Fibroblast of lung (primary cell): ENCODE measurements around the gene RAB11FIP3. TPM values are rescaled to one million over a fixed set of nuclear protein-coding genes. Genes with fewer than 3 reads are reported as not detected.

Experiments used
- DNase-seq, 2 donors: peaks; one replicate each; pipeline versions ENCODE4 v3.0.0 to v3.0.0-alpha.2; 2010; ENCODE audit warnings: low read depth in 2 of 2
- H2AFZ ChIP-seq: 2 replicates; pipeline ENCODE4 v1.5.1; 2012; ENCODE audit warnings: low read length, control low read depth, inconsistent platforms
- H3K27ac ChIP-seq: 2 replicates; pipeline ENCODE4 v1.5.1; 2011; ENCODE audit warnings: low read length, control low read depth; ENCODE audit not compliant: insufficient read depth
- H3K27me3 ChIP-seq: 2 replicates; pipeline ENCODE4 v1.5.1; 2011; ENCODE audit warnings: mild to moderate bottlenecking, low read length; ENCODE audit not compliant: control insufficient read depth, insufficient read depth
- H3K36me3 ChIP-seq: 2 replicates; pipeline ENCODE4 v1.5.1; 2011; ENCODE audit warnings: low read length; ENCODE audit not compliant: control insufficient read depth, insufficient read depth
- H3K4me1 ChIP-seq: 2 replicates; pipeline ENCODE4 v1.5.1; 2011; ENCODE audit warnings: low read length; ENCODE audit not compliant: control insufficient read depth, insufficient read depth; ENCODE audit errors: extremely low read depth
- H3K4me2 ChIP-seq: 2 replicates; pipeline ENCODE4 v1.5.1; 2011; ENCODE audit warnings: low read length, control low read depth; ENCODE audit not compliant: insufficient read depth; ENCODE audit errors: extremely low read depth
- H3K4me3 ChIP-seq, 4 experiments: fragments of 200-600 bp in 1 of 4; sonication (generic) in 1 of 4; replicated peaks in 1 of 4; 2 replicates each; pipeline ENCODE4 v1.5.1; 2011 to 2016; ENCODE audit warnings: low read length in 4 of 4, low read depth in 3 of 4, mild to moderate bottlenecking in 3 of 4, control low read depth in 2 of 4, inconsistent platforms in 1 of 4, mixed read lengths in 1 of 4; ENCODE audit not compliant: insufficient read depth in 1 of 4; ENCODE audit errors: control extremely low read depth in 1 of 4
- H3K79me2 ChIP-seq: 2 replicates; pipeline ENCODE4 v1.5.1; 2012; ENCODE audit warnings: mild to moderate bottlenecking, low read length, inconsistent platforms; ENCODE audit not compliant: control insufficient read depth, insufficient read depth
- H3K9ac ChIP-seq: 2 replicates; pipeline ENCODE4 v1.5.1; 2011; ENCODE audit warnings: mild to moderate bottlenecking, low read length, control low read depth; ENCODE audit not compliant: insufficient read depth
- H3K9me3 ChIP-seq: 2 replicates; pipeline ENCODE4 v1.5.1; 2012; ENCODE audit warnings: low read depth, low read length; ENCODE audit not compliant: control insufficient read depth, insufficient read depth
- H4K20me1 ChIP-seq: 2 replicates; pipeline ENCODE4 v1.5.1; 2011; ENCODE audit warnings: low read length; ENCODE audit not compliant: control insufficient read depth, insufficient read depth; ENCODE audit errors: extremely low read depth
- EZH2 ChIP-seq: IDR thresholded peaks from 2 replicates; pipeline ENCODE4 v1.5.1; 2012; ENCODE audit warnings: low read length, control low read depth, mild to moderate bottlenecking; ENCODE audit errors: missing control alignments
- polyA plus RNA-seq, 2 donors: library from polyadenylated mRNA; depleted of rRNA in 1 of 2; stranded (reverse) in 1 of 2; unstranded in 1 of 2; fragments of >200 nt; gene quantifications; 2 replicates each; pipeline ENCODE4 v1.2.1, GENCODE V29; 2011 to 2012; ENCODE audit warnings: missing spikeins in 1 of 2
- total RNA-seq: library from RNA; depleted of rRNA; stranded (reverse); fragments of >200 nt; gene quantifications from 2 replicates; pipeline ENCODE4 v1.2.1, GENCODE V29; 2014
- TF ChIP-seq, protein P1 (sequence below), 2 donors: IDR thresholded peaks in 1 of 2; conservative IDR thresholded peaks in 1 of 2; 1 replicate in 1 of 2; 2 replicates in 1 of 2; pipeline ENCODE4 v1.5.1; 2011 to 2012; ENCODE audit warnings: low read length in 2 of 2, control low read depth in 1 of 2, inconsistent platforms in 1 of 2, low read depth in 1 of 2, mild to moderate bottlenecking in 1 of 2

RAB11FIP3 gene
- total and polyA plus RNA-seq, 2 donors (not counting 1 experiment from before 2014, with no cell fraction given): 7.3 to 22.1 TPM

DNA sequence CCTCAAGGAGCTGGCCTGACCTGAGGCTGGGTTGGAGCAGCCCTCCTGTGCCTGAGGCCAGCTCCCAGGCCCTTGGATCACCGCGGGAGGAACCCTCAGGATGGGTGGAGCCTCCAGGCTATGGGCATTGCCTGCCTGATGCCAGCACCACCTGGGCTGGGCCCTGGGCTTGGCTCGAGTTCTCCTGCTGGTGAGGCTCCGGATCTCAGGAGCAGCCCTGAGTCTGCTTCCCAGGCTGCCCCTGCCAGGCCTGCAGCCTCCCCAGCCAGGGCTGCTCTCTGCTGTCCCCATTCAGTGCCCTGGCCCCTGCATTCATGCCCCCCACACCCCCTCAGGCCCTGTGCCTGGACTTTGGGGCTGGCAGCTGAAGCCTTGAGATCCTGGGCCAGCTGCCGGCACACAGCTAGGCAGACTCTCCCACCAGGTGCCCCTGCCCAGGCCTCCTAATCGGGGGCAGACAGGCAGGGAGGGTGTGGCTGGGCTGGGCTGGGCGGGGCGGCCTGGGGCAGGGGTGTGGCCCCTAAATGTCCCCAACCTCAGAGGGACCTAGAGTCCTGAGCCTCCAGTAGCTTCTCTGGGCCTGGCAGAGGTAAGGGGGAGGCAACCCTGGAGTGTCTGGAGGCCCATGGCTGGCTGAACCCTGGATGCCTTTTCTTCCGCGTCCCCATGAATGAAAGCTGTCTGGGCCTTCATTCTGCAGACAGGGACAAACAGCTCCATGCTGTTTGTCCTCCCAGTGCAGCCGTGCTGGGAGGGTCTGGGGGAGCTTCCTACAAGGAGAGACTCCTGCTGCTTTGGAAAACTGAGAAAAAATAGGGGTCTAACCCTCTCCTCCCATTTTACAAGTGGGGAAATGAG lies 143.2 kb downstream of the RAB11FIP3 start:
- H3K4me2 ChIP-seq: peak overlapping the region; percentile 68
- peak overlapping the region; percentile 51 for H3K27ac ChIP-seq
- H3K4me3 ChIP-seq: peak overlapping the region in 1 of 4 experiments; percentile 81
- H3K36me3 ChIP-seq: no peaks in the 10 kb centered on the region
- H3K79me2 ChIP-seq: peaks cover 10% of the 10 kb centered on the region
- no peak for DNase-seq
- no peak overlapping the region for H3K9ac ChIP-seq
- no peaks in the 10 kb centered on the region for H3K9me3 ChIP-seq
- peaks cover 17% of the 10 kb centered on the region for H3K4me1 ChIP-seq
- no peaks in the 10 kb centered on the region for H4K20me1 ChIP-seq
- H3K27me3 ChIP-seq: no peaks in the 10 kb centered on the region
- TF ChIP-seq, protein P1, sequence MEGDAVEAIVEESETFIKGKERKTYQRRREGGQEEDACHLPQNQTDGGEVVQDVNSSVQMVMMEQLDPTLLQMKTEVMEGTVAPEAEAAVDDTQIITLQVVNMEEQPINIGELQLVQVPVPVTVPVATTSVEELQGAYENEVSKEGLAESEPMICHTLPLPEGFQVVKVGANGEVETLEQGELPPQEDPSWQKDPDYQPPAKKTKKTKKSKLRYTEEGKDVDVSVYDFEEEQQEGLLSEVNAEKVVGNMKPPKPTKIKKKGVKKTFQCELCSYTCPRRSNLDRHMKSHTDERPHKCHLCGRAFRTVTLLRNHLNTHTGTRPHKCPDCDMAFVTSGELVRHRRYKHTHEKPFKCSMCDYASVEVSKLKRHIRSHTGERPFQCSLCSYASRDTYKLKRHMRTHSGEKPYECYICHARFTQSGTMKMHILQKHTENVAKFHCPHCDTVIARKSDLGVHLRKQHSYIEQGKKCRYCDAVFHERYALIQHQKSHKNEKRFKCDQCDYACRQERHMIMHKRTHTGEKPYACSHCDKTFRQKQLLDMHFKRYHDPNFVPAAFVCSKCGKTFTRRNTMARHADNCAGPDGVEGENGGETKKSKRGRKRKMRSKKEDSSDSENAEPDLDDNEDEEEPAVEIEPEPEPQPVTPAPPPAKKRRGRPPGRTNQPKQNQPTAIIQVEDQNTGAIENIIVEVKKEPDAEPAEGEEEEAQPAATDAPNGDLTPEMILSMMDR (conservative IDR thresholded peaks at IDR 0.05 in 1 of 2, IDR thresholded peaks at IDR 0.05 in 1 of 2; ENCODE audit: low read depth in 1 of 2, low read length in 2 of 2): no peak
- TF ChIP-seq EZH2: no peak
- no peak overlapping the region for H2AFZ ChIP-seq

DNA sequence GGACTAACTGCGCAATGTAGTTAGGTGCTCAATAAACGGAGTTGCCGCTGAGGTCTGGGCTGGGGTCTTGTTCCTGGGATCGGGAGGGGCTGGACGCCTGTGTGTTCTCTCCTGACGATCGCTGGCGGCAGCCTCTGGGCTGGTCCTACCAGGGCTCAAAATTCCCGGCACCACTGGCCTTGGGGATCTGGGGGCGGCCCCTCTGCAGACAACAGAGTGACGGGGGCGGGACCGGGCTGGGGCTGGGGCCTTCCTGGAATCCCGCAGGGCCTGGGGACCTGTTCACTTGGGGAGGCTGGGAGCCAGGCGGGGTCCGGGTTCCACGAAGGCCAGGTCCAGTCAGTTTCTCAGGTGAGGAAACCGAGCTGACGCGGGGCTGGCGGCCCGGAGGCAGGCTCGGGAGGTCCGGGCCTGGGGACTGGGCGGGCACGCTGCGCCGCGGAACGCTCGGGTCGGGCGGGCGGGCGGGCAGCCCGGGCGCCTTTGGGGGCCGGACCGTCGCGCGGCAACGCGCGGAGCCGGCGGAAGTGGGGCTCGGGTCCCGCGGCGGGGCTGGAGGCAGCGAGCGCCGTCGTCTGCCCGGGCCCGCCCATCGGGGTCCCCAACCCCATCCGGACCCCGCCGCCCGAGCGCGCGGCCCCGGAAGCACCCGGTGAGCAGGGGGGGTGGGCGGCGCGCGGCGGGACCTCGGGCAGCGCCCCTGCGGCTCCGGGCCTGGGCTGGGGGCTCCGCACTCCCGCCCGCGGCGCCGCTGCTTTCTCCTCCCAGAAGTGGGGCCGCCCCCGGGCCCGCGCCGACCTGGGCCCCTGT lies 144.2 kb downstream of the RAB11FIP3 start, which contains the start of gene PIGQ:
PIGQ (plus strand) TSS at position 524 of the 810 bp plus-strand sequence. CDS start 4,107 bp downstream, outside the sequence.
- H3K4me3 ChIP-seq: peak within 1 kb of the TSS; percentile 78 to 87 (median 82)
- H3K27ac ChIP-seq: peak within 1 kb of the TSS; percentile 57
- H3K4me2 ChIP-seq: peak within 1 kb of the TSS; percentile 88
- DNase-seq: peak; percentile 47 to 63
- H3K79me2 ChIP-seq: peaks cover 10% of the 10 kb centered on the region
- no peaks in the 10 kb centered on the region for H3K9me3 ChIP-seq
- no peaks in the 10 kb centered on the region for H4K20me1 ChIP-seq
- peaks cover 17% of the 10 kb centered on the region for H3K4me1 ChIP-seq
- peak within 1 kb of the TSS; percentile 77 for H3K9ac ChIP-seq
- TF ChIP-seq, protein P1 (conservative IDR thresholded peaks at IDR 0.05 in 1 of 2, IDR thresholded peaks at IDR 0.05 in 1 of 2; ENCODE audit: low read depth in 1 of 2, low read length in 2 of 2): no peak
- TF ChIP-seq EZH2: no peak
- peak within 1 kb of the TSS; percentile 55 for H2AFZ ChIP-seq
- no peaks in the 10 kb centered on the region for H3K27me3 ChIP-seq
- H3K36me3 ChIP-seq: peaks cover 4% of the 10 kb centered on the region

Other genes starting within 250 kb of the RAB11FIP3 start
- gene HBA1, start 249.0 kb upstream of the RAB11FIP3 start, total RNA-seq: not detected in 2 replicates
- gene HBA1, start 249.0 kb upstream of the RAB11FIP3 start, polyA plus RNA-seq: 0.69 and 0.77 TPM in 2 replicates
- gene HBQ1, start 245.2 kb upstream of the RAB11FIP3 start, total RNA-seq: not detected in 2 replicates
- not detected in 2 replicates for gene HBQ1, start 245.2 kb upstream of the RAB11FIP3 start, polyA plus RNA-seq
- gene LUC7L, start 196.2 kb upstream of the RAB11FIP3 start, total RNA-seq: 32.4 and 38.0 TPM in 2 replicates
- 30.9 and 31.1 TPM in 2 replicates for gene LUC7L, start 196.2 kb upstream of the RAB11FIP3 start, polyA plus RNA-seq
- 67.0 and 68.5 TPM in 2 replicates for gene FAM234A, start 190.8 kb upstream of the RAB11FIP3 start, total RNA-seq
- 53.7 and 64.8 TPM in 2 replicates for gene FAM234A, start 190.8 kb upstream of the RAB11FIP3 start, polyA plus RNA-seq
- gene RGS11, start 149.7 kb upstream of the RAB11FIP3 start, total RNA-seq: 3.1 and 6.3 TPM in 2 replicates
- gene RGS11, start 149.7 kb upstream of the RAB11FIP3 start, polyA plus RNA-seq: 1.1 TPM in 2 replicates
- gene ARHGDIG, start 145.1 kb upstream of the RAB11FIP3 start, total RNA-seq: 0.77 and 1.3 TPM in 2 replicates
- 0.12 and 0.30 TPM in 2 replicates for gene ARHGDIG, start 145.1 kb upstream of the RAB11FIP3 start, polyA plus RNA-seq
- gene PDIA2, start 142.5 kb upstream of the RAB11FIP3 start, total RNA-seq: 0.33 TPM in 1 of 2 replicates, not detected in the other
- gene PDIA2, start 142.5 kb upstream of the RAB11FIP3 start, polyA plus RNA-seq: 0.06 and 0.18 TPM in 2 replicates
- gene AXIN1, start 72.9 kb upstream of the RAB11FIP3 start, total RNA-seq: 18.2 and 18.7 TPM in 2 replicates
- 5.1 and 7.2 TPM in 2 replicates for gene AXIN1, start 72.9 kb upstream of the RAB11FIP3 start, polyA plus RNA-seq
- gene MRPL28, start 55.1 kb upstream of the RAB11FIP3 start, total RNA-seq: 53.7 and 65.2 TPM in 2 replicates
- gene MRPL28, start 55.1 kb upstream of the RAB11FIP3 start, polyA plus RNA-seq: 86.5 and 133 TPM in 2 replicates
- 48.8 and 82.7 TPM in 2 replicates for gene PGAP6, start 43.7 kb upstream of the RAB11FIP3 start, total RNA-seq
- gene PGAP6, start 43.7 kb upstream of the RAB11FIP3 start, polyA plus RNA-seq: 46.2 and 73.2 TPM in 2 replicates
- gene NME4, start 28.4 kb upstream of the RAB11FIP3 start, total RNA-seq: 51.9 and 71.7 TPM in 2 replicates
- gene NME4, start 28.4 kb upstream of the RAB11FIP3 start, polyA plus RNA-seq: 114 and 121 TPM in 2 replicates
- gene DECR2, start 23.8 kb upstream of the RAB11FIP3 start, total RNA-seq: 6.4 and 12.1 TPM in 2 replicates
- gene DECR2, start 23.8 kb upstream of the RAB11FIP3 start, polyA plus RNA-seq: 10.8 and 12.0 TPM in 2 replicates
- gene CAPN15, start 102.1 kb downstream of the RAB11FIP3 start, total RNA-seq: 16.4 and 21.3 TPM in 2 replicates
- 4.1 and 7.8 TPM in 2 replicates for gene CAPN15, start 102.1 kb downstream of the RAB11FIP3 start, polyA plus RNA-seq
- not detected in 2 replicates for gene PRR35, start 134.7 kb downstream of the RAB11FIP3 start, total RNA-seq
- not detected in 2 replicates for gene PRR35, start 134.7 kb downstream of the RAB11FIP3 start, polyA plus RNA-seq
- 2.1 and 3.3 TPM in 2 replicates for gene NHLRC4, start 141.4 kb downstream of the RAB11FIP3 start, total RNA-seq
- 0.34 and 0.66 TPM in 2 replicates for gene NHLRC4, start 141.4 kb downstream of the RAB11FIP3 start, polyA plus RNA-seq
- 20.5 and 22.3 TPM in 2 replicates for gene PIGQ, start 144.3 kb downstream of the RAB11FIP3 start, total RNA-seq
- 11.2 and 13.0 TPM in 2 replicates for gene PIGQ, start 144.3 kb downstream of the RAB11FIP3 start, polyA plus RNA-seq
- gene RAB40C, start 164.4 kb downstream of the RAB11FIP3 start, total RNA-seq: 9.8 and 11.6 TPM in 2 replicates
- 3.2 and 3.7 TPM in 2 replicates for gene RAB40C, start 164.4 kb downstream of the RAB11FIP3 start, polyA plus RNA-seq
- gene WFIKKN1, start 205.3 kb downstream of the RAB11FIP3 start, total RNA-seq: under 0.01 and 0.17 TPM in 2 replicates
- not detected in 2 replicates for gene WFIKKN1, start 205.3 kb downstream of the RAB11FIP3 start, polyA plus RNA-seq
- gene METTL26, start 210.7 kb downstream of the RAB11FIP3 start, total RNA-seq: 71.7 and 75.2 TPM in 2 replicates
- gene METTL26, start 210.7 kb downstream of the RAB11FIP3 start, polyA plus RNA-seq: 39.2 and 49.7 TPM in 2 replicates
- gene MCRIP2, start 216.2 kb downstream of the RAB11FIP3 start, total RNA-seq: 18.0 and 21.8 TPM in 2 replicates
- gene MCRIP2, start 216.2 kb downstream of the RAB11FIP3 start, polyA plus RNA-seq: 2.8 and 3.4 TPM in 2 replicates
- 4.6 and 4.8 TPM in 2 replicates for gene WDR90, start 223.7 kb downstream of the RAB11FIP3 start, total RNA-seq
- gene WDR90, start 223.7 kb downstream of the RAB11FIP3 start, polyA plus RNA-seq: 2.9 and 4.4 TPM in 2 replicates
- gene RHOT2, start 242.5 kb downstream of the RAB11FIP3 start, total RNA-seq: 27.7 and 29.6 TPM in 2 replicates
- 35.4 and 39.7 TPM in 2 replicates for gene RHOT2, start 242.5 kb downstream of the RAB11FIP3 start, polyA plus RNA-seq